H9 (cell line): ENCODE measurements around the gene CORO2B. TPM values are rescaled to one million over a fixed set of nuclear protein-coding genes. Genes with fewer than 3 reads are reported as not detected.

ENCODE experiments used
- DNase-seq: peaks from one replicate; pipeline ENCODE4 v3.0.0-alpha.2; 2017
- H2AFZ ChIP-seq: one replicate; pipeline ENCODE4 v1.6.1; 2013; ENCODE audit warnings: mild to moderate bottlenecking, low read length, control low read depth, moderate library complexity
- H2AK5ac ChIP-seq: 2 replicates; pipeline ENCODE4 v1.6.1; 2013; ENCODE audit warnings: low read length, control low read depth, mixed read lengths; ENCODE audit not compliant: insufficient read length
- H2BK120ac ChIP-seq: one replicate; pipeline ENCODE4 v1.6.1; 2013; ENCODE audit warnings: low read depth, mild to moderate bottlenecking, low read length, control low read depth, inconsistent platforms; ENCODE audit not compliant: poor library complexity, severe bottlenecking
- H2BK12ac ChIP-seq: 2 replicates; pipeline ENCODE4 v1.6.1; 2013; ENCODE audit warnings: low read length, control low read depth, mixed read lengths, low read depth; ENCODE audit not compliant: insufficient read length
- H2BK15ac ChIP-seq: 2 replicates; pipeline ENCODE4 v1.6.1; 2013; ENCODE audit warnings: low read depth, low read length, control low read depth
- H2BK20ac ChIP-seq: one replicate; pipeline ENCODE4 v1.6.1; 2013; ENCODE audit warnings: low read depth, mild to moderate bottlenecking, low read length, control low read depth, inconsistent platforms; ENCODE audit not compliant: poor library complexity, severe bottlenecking
- H2BK5ac ChIP-seq: 2 replicates; pipeline ENCODE4 v1.6.1; 2013; ENCODE audit warnings: low read length, control low read depth, mixed read lengths; ENCODE audit not compliant: insufficient read length
- H3K14ac ChIP-seq: 2 replicates; pipeline ENCODE4 v1.6.1; 2013; ENCODE audit warnings: low read length, control low read depth; ENCODE audit not compliant: insufficient read depth
- H3K18ac ChIP-seq: 2 replicates; pipeline ENCODE4 v1.6.1; 2013; ENCODE audit warnings: low read depth, mild to moderate bottlenecking, mixed read lengths, low read length, control low read depth; ENCODE audit not compliant: insufficient read length
- H3K23ac ChIP-seq: 2 replicates; pipeline ENCODE4 v1.6.1; 2013; ENCODE audit warnings: low read length, control low read depth, mixed read lengths, low read depth; ENCODE audit not compliant: insufficient read length
- H3K23me2 ChIP-seq: 2 replicates; pipeline ENCODE4 v1.6.1; 2013; ENCODE audit warnings: low read depth, mild to moderate bottlenecking, mixed read lengths, low read length, control low read depth; ENCODE audit not compliant: insufficient read length, poor library complexity, severe bottlenecking
- H3K27ac ChIP-seq: 2 replicates; pipeline ENCODE4 v1.5.1; 2013; ENCODE audit warnings: low read length, control low read depth, mixed read lengths, low read depth; ENCODE audit not compliant: insufficient read length
- H3K27me3 ChIP-seq: 2 replicates; pipeline ENCODE4 v1.6.1; 2013; ENCODE audit warnings: low read length, control low read depth, inconsistent platforms; ENCODE audit not compliant: insufficient read depth
- H3K4ac ChIP-seq: 2 replicates; pipeline ENCODE4 v1.6.1; 2013; ENCODE audit warnings: low read depth, mild to moderate bottlenecking, control low read depth, inconsistent platforms, low read length, moderate library complexity
- H3K4me1 ChIP-seq: 2 replicates; pipeline ENCODE4 v1.6.1; 2013; ENCODE audit warnings: low read length, control low read depth, inconsistent platforms; ENCODE audit not compliant: insufficient read depth
- H3K4me2 ChIP-seq: 2 replicates; pipeline ENCODE4 v1.6.1; 2013; ENCODE audit warnings: low read length, control low read depth, mixed read lengths; ENCODE audit not compliant: insufficient read length, insufficient read depth
- H3K56ac ChIP-seq: 2 replicates; pipeline ENCODE4 v1.6.1; 2013; ENCODE audit warnings: low read depth, mild to moderate bottlenecking, mixed read lengths, low read length, control low read depth; ENCODE audit not compliant: insufficient read length
- H3K79me1 ChIP-seq: 2 replicates; pipeline ENCODE4 v1.6.1; 2013; ENCODE audit warnings: low read depth, mild to moderate bottlenecking, moderate library complexity, low read length, control low read depth, inconsistent platforms; ENCODE audit not compliant: insufficient read depth, poor library complexity, severe bottlenecking
- H3K79me2 ChIP-seq: 2 replicates; pipeline ENCODE4 v1.6.1; 2013; ENCODE audit warnings: low read length, control low read depth, inconsistent platforms; ENCODE audit not compliant: insufficient read depth
- H3K9ac ChIP-seq: 2 replicates; pipeline ENCODE4 v1.6.1; 2013; ENCODE audit warnings: low read length, control low read depth, mixed read lengths; ENCODE audit not compliant: insufficient read length; ENCODE audit errors: extremely low read depth
- H3K9me3 ChIP-seq: one replicate; pipeline ENCODE4 v1.6.1; 2013; ENCODE audit warnings: low read depth, low read length, inconsistent platforms; ENCODE audit not compliant: control insufficient read depth
- H3T11ph ChIP-seq: one replicate; pipeline ENCODE4 v1.6.1; 2013; ENCODE audit warnings: mild to moderate bottlenecking, low read length, control low read depth, inconsistent platforms
- H4K20me1 ChIP-seq: one replicate; pipeline ENCODE4 v1.6.1; 2013; ENCODE audit not compliant: control insufficient read depth, insufficient read length, insufficient read depth
- H4K5ac ChIP-seq: 2 replicates; pipeline ENCODE4 v1.6.1; 2013; ENCODE audit warnings: low read depth, mild to moderate bottlenecking, mixed read lengths, low read length, control low read depth; ENCODE audit not compliant: insufficient read length
- H4K8ac ChIP-seq: replicated peaks from 2 replicates; pipeline ENCODE4 v1.6.1; 2013; ENCODE audit warnings: low read length, control low read depth, mixed read lengths, low read depth; ENCODE audit not compliant: insufficient read length
- H4K91ac ChIP-seq: 2 replicates; pipeline ENCODE4 v1.6.1; 2013; ENCODE audit warnings: low read depth, mild to moderate bottlenecking, moderate library complexity, mixed read lengths, low read length, control low read depth; ENCODE audit not compliant: insufficient read length
- H3K27ac Mint-ChIP-seq, 3 experiments: 2 replicates in 2 of 3; 3 replicates in 1 of 3; pipeline ENCODE4 v1.8.0; 2020 to 2021; ENCODE audit warnings: mixed read lengths in 3 of 3, mild to moderate bottlenecking in 1 of 3, moderate library complexity in 1 of 3
- H3K27me3 Mint-ChIP-seq: 2 replicates; pipeline ENCODE4 v1.8.0; 2021; ENCODE audit warnings: low read depth, mild to moderate bottlenecking, moderate library complexity, mixed read lengths
- H3K36me3 Mint-ChIP-seq, 3 experiments: 2 replicates in 2 of 3; 3 replicates in 1 of 3; pipeline ENCODE4 v1.8.0; 2020 to 2021; ENCODE audit warnings: low read depth in 3 of 3, mixed read lengths in 3 of 3; ENCODE audit not compliant: insufficient read depth in 1 of 3
- H3K4me1 Mint-ChIP-seq, 2 experiments: 2 replicates each; pipeline ENCODE4 v1.8.0; 2020; ENCODE audit warnings: mixed read lengths in 2 of 2
- H3K4me3 Mint-ChIP-seq, 2 experiments: 2 replicates in 1 of 2; 3 replicates in 1 of 2; pipeline ENCODE4 v1.8.0; 2020 to 2021; ENCODE audit warnings: mild to moderate bottlenecking in 2 of 2, mixed read lengths in 2 of 2, moderate library complexity in 1 of 2
- H3K9me3 Mint-ChIP-seq, 2 experiments: 2 replicates in 1 of 2; 3 replicates in 1 of 2; pipeline ENCODE4 v1.8.0; 2020; ENCODE audit warnings: mild to moderate bottlenecking in 2 of 2, mixed read lengths in 2 of 2, moderate library complexity in 1 of 2
- WGBS: extraction: QIAGEN DNeasy Blood & Tissue Kit; methylation state at CpG from one replicate; pipeline ENCODE4 v1.1.7; 2013; ENCODE audit warnings: missing lambda C conversion rate, low lambda C conversion rate, mixed read lengths; ENCODE audit not compliant: insufficient read length; ENCODE audit errors: extremely low coverage; 5-methylcytosine and 5-hydroxymethylcytosine counted together
- long read RNA-seq: library from polyadenylated mRNA; unstranded; transcript quantifications from one replicate; pipeline ENCODE4 v2.0.0, GENCODE V29; 2020
- total RNA-seq: library from RNA; stranded (reverse); gene quantifications from 2 replicates; pipeline ENCODE4 v1.2.1, GENCODE V29; 2021
- TF ChIP-seq, protein P1 (sequence below): fragments of 200-600 bp; sonication (generic); conservative IDR thresholded peaks from 3 replicates; pipeline ENCODE4 v1.8.0; 2021; ENCODE audit warnings: antibody characterized with exemption, mild to moderate bottlenecking

Gene CORO2B, protein sequence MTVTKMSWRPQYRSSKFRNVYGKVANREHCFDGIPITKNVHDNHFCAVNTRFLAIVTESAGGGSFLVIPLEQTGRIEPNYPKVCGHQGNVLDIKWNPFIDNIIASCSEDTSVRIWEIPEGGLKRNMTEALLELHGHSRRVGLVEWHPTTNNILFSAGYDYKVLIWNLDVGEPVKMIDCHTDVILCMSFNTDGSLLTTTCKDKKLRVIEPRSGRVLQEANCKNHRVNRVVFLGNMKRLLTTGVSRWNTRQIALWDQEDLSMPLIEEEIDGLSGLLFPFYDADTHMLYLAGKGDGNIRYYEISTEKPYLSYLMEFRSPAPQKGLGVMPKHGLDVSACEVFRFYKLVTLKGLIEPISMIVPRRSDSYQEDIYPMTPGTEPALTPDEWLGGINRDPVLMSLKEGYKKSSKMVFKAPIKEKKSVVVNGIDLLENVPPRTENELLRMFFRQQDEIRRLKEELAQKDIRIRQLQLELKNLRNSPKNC
- total RNA-seq = 3.1 and 3.2 TPM in 2 replicates
- long read RNA-seq, partial matches to known transcripts = 7 of 8 reads
- long read RNA-seq, other reads (novel, unspliced or antisense) = 1 of 8 reads

DNA sequence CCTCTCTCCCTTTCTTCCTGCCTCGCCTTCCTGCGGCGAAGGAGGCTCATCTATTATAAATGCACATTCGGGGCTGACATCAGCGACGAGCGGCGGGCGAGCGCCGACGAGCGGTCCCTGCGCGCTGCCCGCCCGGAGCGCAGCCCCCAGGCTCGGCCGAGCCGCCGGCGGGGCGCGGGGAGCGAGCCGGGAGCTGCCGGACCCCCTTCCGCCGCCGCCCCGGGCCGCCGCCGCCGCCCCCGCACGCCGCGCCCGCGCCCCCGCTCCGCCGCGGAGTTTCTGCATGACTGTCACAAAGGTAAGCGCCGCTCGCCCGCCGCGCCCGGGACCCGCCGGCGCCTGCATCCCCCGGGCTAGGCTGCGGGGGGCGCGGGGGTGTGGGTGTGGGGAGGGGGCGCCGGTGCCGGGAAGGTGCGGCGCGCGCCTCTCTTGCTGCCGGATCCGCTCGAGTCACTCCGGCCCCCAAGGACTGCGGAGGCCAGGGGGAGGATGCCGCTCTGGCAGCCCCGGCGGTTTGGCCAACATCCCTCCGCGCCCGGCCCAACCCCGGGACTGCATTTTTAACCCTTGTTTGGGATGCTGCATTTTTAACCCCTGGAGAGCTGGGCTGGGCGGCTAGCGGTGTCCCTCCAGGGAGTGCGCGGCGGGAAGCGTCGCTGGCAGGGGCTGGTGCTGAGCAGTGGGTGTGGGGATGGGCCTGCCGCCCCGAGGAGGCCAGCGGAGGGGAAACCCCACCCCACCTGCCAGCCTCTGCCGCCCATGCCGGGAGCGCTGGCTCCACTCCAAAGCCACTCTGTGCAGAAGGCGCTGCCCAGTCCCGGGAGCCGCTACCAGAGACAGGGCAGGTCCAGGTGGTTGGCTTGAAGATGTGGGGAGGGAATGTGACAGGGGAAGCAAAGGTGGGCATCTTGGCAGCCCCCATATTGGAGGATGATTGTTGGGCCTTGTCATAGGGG is at the start of gene CORO2B:
TSS of gene CORO2B (plus strand) at position 14 of the 956 bp plus-strand sequence. CDS start at position 284, 270 bp downstream.
- Histone ChIP-seq H3K27me3 (peaks cover 1% of the 10 kb centered on the region; the same call in 1 of the 2 replicates), H3T11ph (no peak within 1 kb of the TSS), H2AFZ (no peak within 1 kb of the TSS), H2BK12ac (no peak within 1 kb of the TSS), H3K79me2 (no peaks in the 10 kb centered on the region), H3K23me2 (peaks cover 11% of the 10 kb centered on the region), H3K9me3 (no peaks in the 10 kb centered on the region), H3K23ac (no peak within 1 kb of the TSS), H4K91ac (no peak within 1 kb of the TSS), H3K4me1 (no peaks in the 10 kb centered on the region; the same call in 1 of the 2 replicates), H3K4me2 (peak within 1 kb of the TSS; percentile 75), H3K4ac (no peak within 1 kb of the TSS), H3K56ac (no peak within 1 kb of the TSS), H2BK5ac (no peak within 1 kb of the TSS), H2AK5ac (no peak within 1 kb of the TSS), H3K18ac (no peak within 1 kb of the TSS), H4K20me1 (no peaks in the 10 kb centered on the region), H3K79me1 (no peaks in the 10 kb centered on the region), H2BK15ac (no peak within 1 kb of the TSS), H4K8ac (no peak within 1 kb of the TSS), H3K27ac (no peak within 1 kb of the TSS), H3K14ac (no peak within 1 kb of the TSS), H3K9ac (no peak within 1 kb of the TSS), H4K5ac (no peak within 1 kb of the TSS), H2BK20ac (no peak within 1 kb of the TSS), H2BK120ac (no peak within 1 kb of the TSS)
- peak within 1 kb of the TSS; percentile 70 to 87 for H3K4me3 Mint-ChIP-seq
- H3K4me1 Mint-ChIP-seq = peaks cover 55 to 62% of the 10 kb centered on the region in 2 experiments
- no peaks in the 10 kb centered on the region for H3K36me3 Mint-ChIP-seq
- H3K27ac Mint-ChIP-seq = no peak within 1 kb of the TSS; a peak in 2 of 7 replicates
- peak; percentile 61 for DNase-seq
- H3K27me3 Mint-ChIP-seq = peaks cover 46% of the 10 kb centered on the region
- TF ChIP-seq, protein P1, sequence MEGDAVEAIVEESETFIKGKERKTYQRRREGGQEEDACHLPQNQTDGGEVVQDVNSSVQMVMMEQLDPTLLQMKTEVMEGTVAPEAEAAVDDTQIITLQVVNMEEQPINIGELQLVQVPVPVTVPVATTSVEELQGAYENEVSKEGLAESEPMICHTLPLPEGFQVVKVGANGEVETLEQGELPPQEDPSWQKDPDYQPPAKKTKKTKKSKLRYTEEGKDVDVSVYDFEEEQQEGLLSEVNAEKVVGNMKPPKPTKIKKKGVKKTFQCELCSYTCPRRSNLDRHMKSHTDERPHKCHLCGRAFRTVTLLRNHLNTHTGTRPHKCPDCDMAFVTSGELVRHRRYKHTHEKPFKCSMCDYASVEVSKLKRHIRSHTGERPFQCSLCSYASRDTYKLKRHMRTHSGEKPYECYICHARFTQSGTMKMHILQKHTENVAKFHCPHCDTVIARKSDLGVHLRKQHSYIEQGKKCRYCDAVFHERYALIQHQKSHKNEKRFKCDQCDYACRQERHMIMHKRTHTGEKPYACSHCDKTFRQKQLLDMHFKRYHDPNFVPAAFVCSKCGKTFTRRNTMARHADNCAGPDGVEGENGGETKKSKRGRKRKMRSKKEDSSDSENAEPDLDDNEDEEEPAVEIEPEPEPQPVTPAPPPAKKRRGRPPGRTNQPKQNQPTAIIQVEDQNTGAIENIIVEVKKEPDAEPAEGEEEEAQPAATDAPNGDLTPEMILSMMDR = no peak
- WGBS = no CpG with 5 or more reads among the region's 95 CpGs
- H3K9me3 Mint-ChIP-seq = no peaks in the 10 kb centered on the region; a peak in 1 of 5 replicates
